Lower leg skin (tissue), 4 donors: ENCODE results near the gene NEDD4L. TPM values are rescaled to one million over a fixed set of nuclear protein-coding genes. Genes with fewer than 3 reads are reported as not detected.

ENCODE experiments used
- DNase-seq, 2 donors: peaks; one replicate each; pipeline ENCODE4 v3.0.0-alpha.2; 2019; ENCODE audit warnings: low spot score in 2 of 2
- H3K4me3 ChIP-seq: fragments of 200-600 bp; sonication (generic); 2 replicates; pipeline ENCODE4 v1.5.1; 2017; ENCODE audit warnings: mild to moderate bottlenecking, low read depth; ENCODE audit not compliant: poor library complexity, severe bottlenecking
- POLR2A ChIP-seq, 2 donors: fragments of 450-650 bp; IDR thresholded peaks; one replicate each; pipeline ENCODE4 v1.6.1; 2016 to 2017; ENCODE audit warnings: antibody characterized with exemption in 2 of 2, mild to moderate bottlenecking in 1 of 2, moderate library complexity in 1 of 2
- WGBS, 2 donors: methylation state at CpG; one replicate each; pipeline ENCODE4 v1.1.5; 2018; 5-methylcytosine and 5-hydroxymethylcytosine counted together
- intact Hi-C: fragments of 100-400 bp; cut with DNase I; formaldehyde crosslinking; loops from one replicate; pipeline ENCODE4 v1.15.0; 2023; ENCODE audit warnings: low total_unique reads
- total RNA-seq, 4 donors: library from RNA; depleted of rRNA; stranded (reverse); fragments of >200 nt; gene quantifications; one replicate each; pipeline ENCODE4 v1.1.0, GENCODE V29; 2016
- TF ChIP-seq, protein P1 (sequence below), 3 donors: fragments of 450-650 bp; IDR thresholded peaks; one replicate each; pipeline ENCODE4 v1.5.1; 2016; ENCODE audit warnings: antibody characterized with exemption in 3 of 3, mild to moderate bottlenecking in 3 of 3, moderate library complexity in 2 of 3

NEDD4L gene
- total RNA-seq, 4 donors from 2014 or later: 22.9 to 127 (median 35.0) TPM

GRCh38 chr18:58416014-58416703 is 372.1 kb downstream of the NEDD4L start:
- intact Hi-C loops: no loop called here
- no peak for DNase-seq
- TF ChIP-seq POLR2A (IDR thresholded peaks at IDR 0.05): no peak
- TF ChIP-seq, protein P1, sequence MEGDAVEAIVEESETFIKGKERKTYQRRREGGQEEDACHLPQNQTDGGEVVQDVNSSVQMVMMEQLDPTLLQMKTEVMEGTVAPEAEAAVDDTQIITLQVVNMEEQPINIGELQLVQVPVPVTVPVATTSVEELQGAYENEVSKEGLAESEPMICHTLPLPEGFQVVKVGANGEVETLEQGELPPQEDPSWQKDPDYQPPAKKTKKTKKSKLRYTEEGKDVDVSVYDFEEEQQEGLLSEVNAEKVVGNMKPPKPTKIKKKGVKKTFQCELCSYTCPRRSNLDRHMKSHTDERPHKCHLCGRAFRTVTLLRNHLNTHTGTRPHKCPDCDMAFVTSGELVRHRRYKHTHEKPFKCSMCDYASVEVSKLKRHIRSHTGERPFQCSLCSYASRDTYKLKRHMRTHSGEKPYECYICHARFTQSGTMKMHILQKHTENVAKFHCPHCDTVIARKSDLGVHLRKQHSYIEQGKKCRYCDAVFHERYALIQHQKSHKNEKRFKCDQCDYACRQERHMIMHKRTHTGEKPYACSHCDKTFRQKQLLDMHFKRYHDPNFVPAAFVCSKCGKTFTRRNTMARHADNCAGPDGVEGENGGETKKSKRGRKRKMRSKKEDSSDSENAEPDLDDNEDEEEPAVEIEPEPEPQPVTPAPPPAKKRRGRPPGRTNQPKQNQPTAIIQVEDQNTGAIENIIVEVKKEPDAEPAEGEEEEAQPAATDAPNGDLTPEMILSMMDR (IDR thresholded peaks at IDR 0.05): no peak
- no peak overlapping the region for H3K4me3 ChIP-seq
- 89% methylated on average over 7 of the region's 7 CpGs for WGBS, 2 donors

GRCh38 chr18:58416704-58417683 is 373.0 kb downstream of the NEDD4L start:
- no peak for DNase-seq
- 81 to 84% methylated on average over 14 to 15 of the region's 16 CpGs for WGBS, 2 donors
- intact Hi-C loops: no loop called here
- TF ChIP-seq, protein P1 (IDR thresholded peaks at IDR 0.05): no peak
- TF ChIP-seq POLR2A (IDR thresholded peaks at IDR 0.05): no peak
- no peak overlapping the region for H3K4me3 ChIP-seq

- intact Hi-C loops: no loop called here
- 83 to 84% methylated on average over 6 of the region's 6 CpGs for WGBS, 2 donors
- no peak for DNase-seq
- H3K4me3 ChIP-seq: no peak overlapping the region
- TF ChIP-seq, protein P1 (IDR thresholded peaks at IDR 0.05): no peak
- TF ChIP-seq POLR2A (IDR thresholded peaks at IDR 0.05): no peak
These were observed 373.7 kb downstream of the NEDD4L start for GRCh38 chr18:58417752-58418151.

DNA sequence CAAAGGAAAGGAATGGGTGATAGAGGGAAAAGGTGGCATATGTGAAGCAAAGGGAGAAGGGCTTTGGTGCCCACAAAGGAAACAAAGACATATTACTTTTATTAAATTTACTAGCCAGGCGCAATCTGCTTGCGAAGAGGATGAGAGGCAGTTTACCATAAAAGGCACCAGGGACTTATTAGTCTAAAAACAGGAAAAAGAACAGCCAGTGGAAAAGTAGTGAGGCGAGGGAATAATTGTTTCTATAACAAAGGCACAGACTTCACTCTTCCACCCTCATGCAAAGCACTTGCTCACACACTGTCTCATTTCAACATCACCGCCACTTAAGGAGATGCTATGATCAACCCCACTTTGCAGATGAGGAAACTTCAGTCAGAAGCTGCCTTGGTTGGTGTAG is 374.3 kb downstream of the NEDD4L start:
- TF ChIP-seq, protein P1 (IDR thresholded peaks at IDR 0.05): no peak
- TF ChIP-seq POLR2A (IDR thresholded peaks at IDR 0.05): no peak
- no peak for DNase-seq
- intact Hi-C loops: no loop called here
- WGBS, 2 donors: 89% methylated on average over 4 of the region's 4 CpGs
- no peak overlapping the region for H3K4me3 ChIP-seq

DNA sequence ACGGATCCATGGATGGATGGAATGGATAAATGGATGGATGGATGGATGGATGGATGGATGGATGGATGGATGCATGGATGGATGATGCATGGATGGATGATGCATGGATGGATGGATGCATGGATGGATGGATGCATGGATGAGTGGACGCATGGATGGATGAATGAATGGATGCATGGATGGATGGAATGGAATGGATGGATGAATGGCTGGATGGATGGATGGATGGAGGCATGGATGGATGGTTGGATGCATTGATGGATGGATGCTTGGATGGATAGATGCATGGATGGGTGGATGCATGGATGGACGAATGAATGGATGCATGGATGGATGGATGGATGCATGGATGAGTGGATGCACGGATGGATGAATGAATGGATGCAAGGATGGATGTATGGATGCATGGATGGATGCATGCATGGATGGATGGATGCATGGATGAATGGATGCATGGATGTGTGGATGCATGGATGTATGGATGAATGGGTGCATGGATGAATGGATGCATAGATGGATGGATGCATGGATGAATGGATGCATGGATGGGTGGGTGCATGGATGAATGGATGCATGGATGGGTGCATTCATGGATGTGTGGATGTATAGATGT is 375.7 kb downstream of the NEDD4L start:
- WGBS, 2 donors: 64 to 71% methylated on average over 4 of the region's 4 CpGs
- intact Hi-C loops: no loop called here
- no peak for DNase-seq
- TF ChIP-seq POLR2A (IDR thresholded peaks at IDR 0.05): no peak
- TF ChIP-seq, protein P1 (IDR thresholded peaks at IDR 0.05): no peak
- H3K4me3 ChIP-seq: no peak overlapping the region
